ENCODE measurements around the gene MBNL1.

The MBNL1 gene

GRCh38 chr3:152241142-152242017 is 27.3 kb upstream of the MBNL1 start:
- Mint-ChIP-seq H3K4me1 (peaks cover 53% of the 10 kb centered on the region), H3K27ac (peak overlapping the region; percentile 96), H3K9me3 (peaks cover 3% of the 10 kb centered on the region), H3K4me3 (peak overlapping the region; percentile 87), H3K36me3 (peaks cover 11% of the 10 kb centered on the region)
- ATAC-seq (peak; percentile 80), DNase-seq (ENCODE audit: low spot score in 2 of 2) (no peak)

DNA sequence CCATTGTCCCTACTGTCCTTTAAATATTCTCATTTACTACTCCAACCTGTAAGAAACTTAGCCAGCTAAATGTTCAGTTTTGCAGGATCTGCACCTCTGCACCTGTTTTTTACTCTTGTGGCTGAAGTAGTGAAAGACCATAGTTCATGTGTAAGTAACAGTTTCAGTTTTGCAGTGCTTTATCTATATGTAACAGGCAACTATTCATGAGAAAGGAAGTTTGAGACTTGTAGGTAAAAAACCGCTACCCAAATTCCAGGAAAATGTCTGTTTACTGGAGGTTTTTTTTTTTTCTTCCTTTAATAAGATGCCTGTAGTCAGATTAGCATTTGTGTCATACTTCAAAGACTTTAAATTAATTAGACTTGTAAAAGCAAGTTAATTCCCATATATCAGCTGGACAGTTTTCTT is 25.4 kb upstream of the MBNL1 start:
- Mint-ChIP-seq H3K9me3 (no peaks in the 10 kb centered on the region), H3K4me1 (peaks cover 41% of the 10 kb centered on the region), H3K36me3 (peaks cover 11% of the 10 kb centered on the region), H3K27ac (peak overlapping the region; percentile 96), H3K4me3 (peak overlapping the region; percentile 87)
- DNase-seq (ENCODE audit: low spot score in 2 of 2) (no peak), ATAC-seq (peak; percentile 82)

DNA sequence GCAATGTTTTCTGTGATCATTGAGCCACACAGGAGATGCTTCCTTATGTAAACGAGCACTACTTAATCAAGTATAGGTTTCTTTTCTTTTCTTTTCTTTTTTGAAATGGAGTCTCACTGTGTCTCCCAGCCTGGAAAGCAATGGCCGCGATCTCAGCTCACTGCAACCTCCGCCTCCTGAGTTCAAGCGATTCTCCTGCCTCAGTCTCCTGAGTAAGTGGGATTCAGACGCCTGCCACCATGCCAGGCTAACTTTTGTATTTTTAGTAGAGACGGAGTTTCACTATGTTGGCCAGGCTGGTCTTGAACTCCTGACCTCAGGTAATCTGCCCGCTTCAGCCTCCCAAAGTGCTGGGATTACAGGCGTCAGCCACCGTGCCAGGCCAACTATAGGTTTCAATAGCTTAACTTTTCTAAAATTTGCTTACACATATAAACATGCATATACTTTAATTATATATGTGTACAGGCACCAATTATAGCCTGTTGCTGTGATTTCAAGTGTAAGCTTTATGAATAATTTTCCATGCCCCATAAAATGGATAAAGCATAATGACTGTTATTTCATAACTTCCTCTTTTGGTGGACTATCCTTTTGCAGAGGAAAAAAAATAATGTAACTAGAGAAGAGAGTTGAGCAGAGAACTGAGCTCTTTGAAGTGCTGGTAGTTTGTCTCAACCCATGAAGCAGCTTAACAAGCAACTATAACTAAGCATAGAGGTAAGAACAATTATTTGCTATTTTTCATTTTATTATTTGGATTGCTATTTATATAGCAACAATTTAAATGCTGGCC is 24.8 kb upstream of the MBNL1 start:
- Mint-ChIP-seq H3K27ac (peak overlapping the region; percentile 96), H3K9me3 (no peaks in the 10 kb centered on the region), H3K4me3 (peak overlapping the region; percentile 87), H3K4me1 (peaks cover 40% of the 10 kb centered on the region), H3K36me3 (peaks cover 11% of the 10 kb centered on the region)
- DNase-seq (ENCODE audit: low spot score in 2 of 2) (no peak), ATAC-seq (peak; percentile 48)

DNA sequence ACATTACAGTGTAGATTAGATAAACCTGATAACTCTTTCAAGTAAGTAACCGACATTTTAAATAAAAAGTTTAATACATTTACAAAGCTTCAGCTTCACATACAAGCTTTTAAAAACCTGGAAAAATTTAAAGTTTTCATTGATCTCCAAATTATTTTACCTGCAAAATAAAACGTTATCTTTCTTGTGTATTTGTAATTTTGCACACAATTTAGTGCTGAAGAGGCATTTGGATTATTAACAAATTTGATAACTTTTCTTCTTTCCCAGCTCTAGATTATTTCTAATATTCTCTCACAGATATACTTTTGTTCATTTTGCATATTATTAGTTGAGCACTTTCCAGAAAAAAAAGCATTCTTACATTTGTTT is 24.2 kb upstream of the MBNL1 start:
- Mint-ChIP-seq H3K36me3 (peaks cover 11% of the 10 kb centered on the region), H3K27ac (peak overlapping the region; percentile 96), H3K4me1 (peaks cover 39% of the 10 kb centered on the region), H3K9me3 (no peaks in the 10 kb centered on the region), H3K4me3 (peak overlapping the region; percentile 87)
- ATAC-seq, result no peak
- DNase-seq (ENCODE audit: low spot score in 2 of 2), result no peak

DNA sequence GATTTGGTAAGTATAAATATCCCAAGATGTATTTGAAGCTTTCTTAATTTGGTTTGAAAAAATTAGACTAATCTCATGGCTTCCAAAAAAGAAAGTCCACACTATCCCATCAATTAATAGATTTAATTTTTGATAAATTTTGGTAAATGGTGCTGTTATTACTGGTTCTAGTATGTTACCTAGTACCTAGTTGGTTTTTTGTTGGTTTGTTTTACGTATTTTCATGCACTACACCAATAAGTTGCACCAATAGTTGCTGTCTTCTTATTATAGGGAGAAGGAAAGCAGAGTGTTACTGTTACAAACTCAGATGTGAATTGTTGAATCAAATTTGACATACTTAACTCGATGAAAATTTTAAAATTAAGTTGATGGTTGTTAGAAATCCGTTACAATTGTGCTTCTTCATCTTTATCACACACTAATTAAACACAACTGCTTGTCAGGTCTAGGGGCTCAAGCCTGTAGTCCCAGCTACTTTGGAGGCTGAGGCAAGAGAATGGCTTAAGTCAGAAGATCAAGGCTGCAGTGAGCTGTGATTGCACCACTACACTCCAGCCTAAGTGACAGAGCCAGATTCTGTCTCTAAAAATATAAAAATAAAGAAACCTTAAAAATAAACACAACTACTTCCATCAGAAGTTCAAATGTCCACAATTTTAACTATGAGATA is 23.1 kb upstream of the MBNL1 start:
- Mint-ChIP-seq H3K4me3 (peak overlapping the region; percentile 87), H3K27ac (peak overlapping the region; percentile 90), H3K9me3 (no peaks in the 10 kb centered on the region), H3K4me1 (peaks cover 34% of the 10 kb centered on the region), H3K36me3 (peaks cover 11% of the 10 kb centered on the region)
- DNase-seq (ENCODE audit: low spot score in 2 of 2), result no peak
- ATAC-seq, result peak; percentile 47

DNA sequence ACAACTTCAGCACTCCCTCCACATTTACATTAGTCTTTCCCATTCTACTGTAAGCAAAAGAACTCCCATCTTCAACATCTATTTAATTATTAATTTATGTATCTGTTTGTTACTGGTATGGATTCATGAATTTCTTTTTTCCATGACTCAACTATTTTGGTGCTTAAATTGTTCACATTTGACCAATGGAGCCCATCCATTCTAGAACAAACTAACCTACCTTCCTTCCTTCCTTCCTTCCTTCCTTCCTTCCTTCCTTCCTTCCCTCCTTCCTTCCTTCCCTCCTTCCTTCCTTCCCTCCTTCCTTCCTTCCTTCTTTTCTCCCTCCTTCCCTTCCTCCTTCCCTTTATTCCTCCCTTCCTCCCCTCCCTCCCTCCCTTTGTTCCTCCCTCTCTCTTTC is 16.8 kb upstream of the MBNL1 start:
- DNase-seq (ENCODE audit: low spot score in 2 of 2) (no peak), ATAC-seq (no peak)
- Mint-ChIP-seq H3K4me1 (peaks cover 50% of the 10 kb centered on the region), H3K27ac (peak overlapping the region; percentile 98), H3K4me3 (peak overlapping the region; percentile 56), H3K9me3 (no peaks in the 10 kb centered on the region), H3K36me3 (peaks cover 2% of the 10 kb centered on the region)

DNA sequence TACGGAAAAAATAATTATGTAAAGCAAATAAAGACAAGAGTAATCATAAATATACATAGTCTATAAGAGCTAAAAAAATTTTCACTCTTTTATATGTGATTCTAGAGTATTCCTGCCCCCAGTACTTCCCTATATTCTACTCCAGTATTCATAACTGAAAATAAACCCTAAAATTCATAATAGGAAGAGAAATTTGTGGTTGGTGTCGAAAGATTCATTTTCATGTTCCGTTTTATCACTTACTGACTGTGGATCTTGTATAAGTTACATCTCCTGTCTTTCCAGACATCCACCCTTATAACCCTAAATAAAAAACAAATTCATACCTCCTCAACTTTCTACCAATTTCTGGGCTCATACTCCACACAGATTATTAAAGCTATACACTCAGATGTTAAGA is 16.0 kb upstream of the MBNL1 start:
- peak overlapping the region; percentile 56 for H3K4me3 Mint-ChIP-seq
- H3K9me3 Mint-ChIP-seq, result no peaks in the 10 kb centered on the region
- DNase-seq (ENCODE audit: low spot score in 2 of 2), result no peak
- peak overlapping the region; percentile 98 for H3K27ac Mint-ChIP-seq
- ATAC-seq, result no peak
- H3K4me1 Mint-ChIP-seq, result peaks cover 58% of the 10 kb centered on the region
- H3K36me3 Mint-ChIP-seq, result peaks cover 10% of the 10 kb centered on the region

DNA sequence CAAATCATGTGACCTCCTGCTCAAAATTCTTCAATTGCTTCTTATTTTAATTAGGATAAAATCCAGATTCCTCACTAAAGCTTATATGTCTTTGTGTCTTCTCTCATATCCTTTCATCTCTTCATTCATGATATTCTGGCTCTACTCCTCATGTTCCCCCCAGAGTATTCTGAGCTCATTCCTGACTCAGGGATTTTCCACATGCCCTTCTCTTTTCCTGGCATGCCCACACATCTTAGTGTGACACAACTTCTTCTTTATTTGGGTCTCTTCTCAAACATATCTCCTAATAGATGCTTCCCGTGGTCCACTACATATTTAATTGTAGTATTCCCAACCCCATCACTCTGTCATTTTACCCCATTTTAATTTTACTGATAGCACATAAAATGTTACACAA is 15.2 kb upstream of the MBNL1 start:
- H3K27ac Mint-ChIP-seq, result peak overlapping the region; percentile 98
- H3K36me3 Mint-ChIP-seq, result peaks cover 15% of the 10 kb centered on the region

DNA sequence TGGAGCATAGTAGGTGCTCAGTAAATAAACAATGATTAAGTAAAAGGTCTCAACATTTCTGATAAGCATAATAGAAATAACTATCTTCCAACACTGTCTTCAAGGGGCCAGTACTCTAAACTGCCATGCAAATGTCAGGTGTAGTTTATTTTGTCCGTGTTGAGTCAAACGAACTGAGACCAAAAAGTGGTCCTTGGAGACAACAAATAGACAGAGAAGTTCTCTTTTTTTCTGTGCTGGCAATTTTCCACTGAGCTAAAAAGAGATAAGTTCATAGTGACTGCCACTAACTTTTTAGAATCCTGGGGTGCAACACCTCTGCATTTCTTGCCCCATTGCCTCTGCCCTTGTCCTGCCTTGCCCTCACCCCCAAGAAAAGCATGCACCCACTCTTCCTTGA is 14.7 kb upstream of the MBNL1 start:
- Mint-ChIP-seq H3K27ac (peak overlapping the region; percentile 98), H3K4me1 (peaks cover 66% of the 10 kb centered on the region), H3K9me3 (no peaks in the 10 kb centered on the region), H3K36me3 (peaks cover 16% of the 10 kb centered on the region), H3K4me3 (peak overlapping the region; percentile 56)
- DNase-seq (ENCODE audit: low spot score in 2 of 2) (no peak), ATAC-seq (no peak)

More for the DNA sequence above, 15.2 kb upstream of the MBNL1 start:
- ATAC-seq (no peak), DNase-seq (ENCODE audit: low spot score in 2 of 2) (no peak)
- Mint-ChIP-seq H3K4me1 (peaks cover 62% of the 10 kb centered on the region), H3K9me3 (no peaks in the 10 kb centered on the region), H3K4me3 (peak overlapping the region; percentile 56)

- Mint-ChIP-seq H3K4me3 (peak overlapping the region; percentile 56), H3K27ac (peak overlapping the region; percentile 98), H3K4me1 (peaks cover 78% of the 10 kb centered on the region), H3K36me3 (peaks cover 16% of the 10 kb centered on the region), H3K9me3 (no peaks in the 10 kb centered on the region)
- DNase-seq (ENCODE audit: low spot score in 2 of 2), result no peak
- ATAC-seq, result no peak
Observed at GRCh38 chr3:152255290-152255689, 13.4 kb upstream of the MBNL1 start.

- Mint-ChIP-seq H3K4me1 (peaks cover 83% of the 10 kb centered on the region), H3K4me3 (peak overlapping the region; percentile 56), H3K9me3 (no peaks in the 10 kb centered on the region), H3K36me3 (peaks cover 16% of the 10 kb centered on the region), H3K27ac (peak overlapping the region; percentile 98)
- no peak for DNase-seq (ENCODE audit: low spot score in 2 of 2)
- peak; percentile 75 for ATAC-seq
Observed at GRCh38 chr3:152256851-152257562, 11.7 kb upstream of the MBNL1 start.

GRCh38 chr3:152257563-152258035 is 11.1 kb upstream of the MBNL1 start:
- H3K36me3 Mint-ChIP-seq, result peaks cover 16% of the 10 kb centered on the region
- ATAC-seq (peak; percentile 48), DNase-seq (ENCODE audit: low spot score in 2 of 2) (no peak)
- H3K27ac Mint-ChIP-seq, result peak overlapping the region; percentile 98
- H3K9me3 Mint-ChIP-seq, result no peaks in the 10 kb centered on the region
- peak overlapping the region; percentile 56 for H3K4me3 Mint-ChIP-seq
- peaks cover 83% of the 10 kb centered on the region for H3K4me1 Mint-ChIP-seq

GRCh38 chr3:152258448-152259393 is 10.0 kb upstream of the MBNL1 start:
- Mint-ChIP-seq H3K36me3 (peaks cover 16% of the 10 kb centered on the region), H3K9me3 (peaks cover under 1% of the 10 kb centered on the region), H3K27ac (peak overlapping the region; percentile 98), H3K4me1 (peaks cover 76% of the 10 kb centered on the region), H3K4me3 (peak overlapping the region; percentile 56)
- ATAC-seq (peak; percentile 92), DNase-seq (ENCODE audit: low spot score in 2 of 2) (no peak)

DNA sequence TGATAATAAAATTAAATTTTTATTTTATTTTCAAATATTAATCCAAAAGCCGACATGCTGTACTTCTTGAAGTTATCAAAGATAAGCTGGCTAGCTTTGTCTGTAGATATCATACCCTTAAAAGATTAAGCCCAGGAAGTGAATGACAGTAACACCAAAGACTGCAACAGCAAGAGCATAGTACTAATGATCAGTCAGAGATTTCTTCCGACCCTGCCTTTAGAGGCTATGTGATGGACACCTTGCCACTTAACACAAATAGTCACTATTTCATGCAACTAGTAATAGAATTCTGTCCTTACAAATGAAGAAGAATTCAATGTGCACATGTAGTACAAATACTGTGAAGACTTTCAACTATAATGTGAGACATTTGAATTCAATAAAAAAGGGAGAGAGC is 9.3 kb upstream of the MBNL1 start:
- ATAC-seq (no peak), DNase-seq (ENCODE audit: low spot score in 2 of 2) (no peak)
- peaks cover 76% of the 10 kb centered on the region for H3K4me1 Mint-ChIP-seq
- H3K36me3 Mint-ChIP-seq, result peaks cover 16% of the 10 kb centered on the region
- peak overlapping the region; percentile 56 for H3K4me3 Mint-ChIP-seq
- peaks cover 5% of the 10 kb centered on the region for H3K9me3 Mint-ChIP-seq
- peak overlapping the region; percentile 98 for H3K27ac Mint-ChIP-seq

Measured in stimulated activated effector memory CD8-positive, alpha-beta T cell treated with anti-CD3 and anti-CD28 coated beads, Interleukin-12 subunit alpha, Interleukin-12 subunit beta, amount 100 ng/mL, for 72 hours (primary cell).